ENCODE results near the gene SLC35F2. TPM values are rescaled to one million over a fixed set of nuclear protein-coding genes. Genes with fewer than 3 reads are reported as not detected.

Gene SLC35F2
- total RNA-seq, 2 donors from 2014 or later, result 11.7 to 27.0 TPM

Other genes starting within 250 kb of the SLC35F2 start
- gene SLN, start 146.7 kb downstream of the SLC35F2 start, total RNA-seq, result not detected
- gene RAB39A, start 69.7 kb upstream of the SLC35F2 start, total RNA-seq, result 1 to 10 TPM in 1 of 2 donors, under 1 TPM in 1; 0.14 to 1.1 TPM
- 10 to 100 TPM; 34.8 to 36.4 TPM for gene CUL5, start 150.1 kb upstream of the SLC35F2 start, total RNA-seq

Data from activated naive CD4-positive, alpha-beta T cell treated with anti-CD3 and anti-CD28 coated beads, Interleukin-2, amount 50 U/mL, for 72 hours (primary cell).